HG03025 (cell line): ENCODE data around the gene PLCB4.

Source experiments
- ATAC-seq: cut with Tn5 transposase; IDR thresholded peaks from one replicate; pipeline ENCODE4 v1.9.1; 2021; ENCODE audit warnings: mild to moderate bottlenecking, moderate library complexity; ENCODE audit not compliant: unreplicated experiment, low FRiP score

PLCB4 gene

DNA sequence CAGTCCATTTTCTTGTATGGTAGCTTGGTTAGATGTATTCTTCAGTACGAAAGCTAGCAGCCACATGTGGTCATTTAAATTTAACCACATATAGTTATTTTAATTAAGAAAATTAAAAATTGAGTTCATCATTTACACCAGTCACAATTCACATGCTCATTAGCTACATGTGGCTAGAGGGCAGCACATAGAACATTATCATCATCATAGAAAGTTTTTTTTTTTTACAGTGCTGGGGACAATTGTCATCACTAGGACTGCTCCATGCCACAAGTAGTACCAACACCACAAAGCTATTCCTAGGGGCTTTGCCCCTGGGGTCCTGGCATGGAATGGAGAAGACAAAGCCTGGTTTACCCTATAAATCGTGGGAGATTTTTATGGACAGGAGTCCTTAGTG lies 30.5 kb downstream of the PLCB4 start:
- no peak for ATAC-seq

DNA sequence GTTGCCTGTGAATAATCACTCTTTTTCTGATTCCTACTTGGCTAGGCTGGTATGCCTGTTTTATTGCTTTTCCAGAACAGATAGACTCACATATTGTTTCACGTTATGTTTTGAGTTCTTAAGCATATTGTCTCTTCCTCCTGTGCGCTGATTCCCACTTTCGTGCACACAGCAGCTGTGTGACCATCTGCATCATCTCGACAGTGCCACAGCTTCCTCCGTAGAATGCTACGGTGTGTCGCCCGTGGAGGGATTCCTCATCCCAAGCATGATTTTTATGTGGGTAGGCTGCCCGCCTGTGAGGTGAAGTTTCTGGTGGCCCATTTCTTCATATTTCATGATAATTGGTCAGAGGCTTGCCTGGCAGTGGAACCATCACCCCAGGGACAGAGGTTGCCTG lies 31.8 kb downstream of the PLCB4 start:
- ATAC-seq, result no peak

DNA sequence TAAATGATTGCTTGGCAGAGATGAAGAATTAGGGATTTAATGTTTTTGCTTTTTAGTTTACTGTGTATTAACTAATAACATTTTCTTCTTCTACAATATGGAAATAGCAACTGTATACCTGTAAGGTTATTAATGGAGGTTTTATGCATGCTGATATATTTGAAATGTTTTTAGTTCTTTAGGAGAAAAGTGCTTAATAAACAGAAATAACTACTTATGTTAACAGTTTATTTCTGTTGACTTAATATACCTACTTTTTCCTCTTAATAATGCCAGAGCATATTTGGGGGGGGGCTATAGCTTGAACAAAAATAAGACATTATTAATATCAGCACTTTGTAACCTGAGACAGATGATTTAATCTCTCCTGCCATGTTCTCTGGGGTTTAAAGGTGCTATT lies 33.6 kb downstream of the PLCB4 start:
- ATAC-seq, result no peak

DNA sequence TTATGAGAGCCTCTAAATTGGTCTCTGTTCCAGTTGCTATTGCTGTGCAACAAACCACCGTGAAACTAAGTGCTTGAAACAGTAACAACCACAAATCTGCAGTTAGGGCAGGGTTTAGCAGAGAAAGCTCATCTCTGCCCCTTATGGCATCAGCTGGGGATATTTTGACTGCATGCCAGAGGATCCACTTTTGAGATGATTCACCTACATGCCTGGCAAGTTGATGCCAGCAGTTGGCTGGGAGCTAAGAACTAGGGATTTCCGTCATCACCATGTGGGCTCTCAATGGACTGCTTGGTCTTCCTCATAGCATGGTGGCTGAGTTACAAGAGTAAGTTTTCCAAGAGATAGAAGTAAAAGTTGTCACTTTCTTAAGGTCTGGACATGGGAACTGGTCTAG lies 35.1 kb downstream of the PLCB4 start:
- no peak for ATAC-seq

DNA sequence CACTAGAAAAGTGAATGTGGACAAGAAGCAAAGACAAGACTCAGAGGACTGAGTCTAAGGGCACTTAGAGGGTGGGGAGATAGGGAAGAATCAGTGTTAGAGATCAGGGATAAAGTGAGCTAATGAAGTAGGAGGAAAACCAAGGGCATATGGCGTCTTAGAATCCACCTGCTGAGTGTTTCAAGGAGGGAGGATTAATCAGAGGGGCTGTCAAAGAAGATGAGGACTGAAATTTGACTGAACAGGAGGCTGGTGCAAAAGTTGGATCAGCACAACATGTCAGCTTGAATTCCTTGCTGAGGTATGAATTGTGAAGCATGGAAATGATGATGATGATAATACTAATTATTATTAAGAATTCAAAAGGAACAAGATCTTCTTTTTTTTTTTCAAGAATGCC lies 39.4 kb downstream of the PLCB4 start:
- no peak for ATAC-seq

DNA sequence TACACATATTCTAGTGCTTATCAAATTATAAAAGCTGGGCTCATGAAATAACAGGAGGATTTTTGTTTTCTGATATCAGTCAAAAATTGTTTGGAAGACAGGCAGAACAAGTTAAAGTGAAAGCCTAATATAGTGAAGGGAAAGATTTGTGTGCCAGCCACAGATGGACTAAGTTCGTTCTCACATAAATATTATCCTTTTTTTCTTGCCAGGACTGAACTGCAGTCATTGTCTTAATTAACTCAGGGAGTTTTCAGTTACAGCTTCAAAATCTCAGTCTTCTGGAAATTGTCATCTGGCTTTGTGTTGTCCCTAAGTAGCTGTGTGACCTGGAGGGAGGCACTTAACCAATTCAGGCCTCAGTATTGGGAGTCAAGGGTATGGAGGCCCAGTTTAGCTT lies 40.7 kb downstream of the PLCB4 start:
- ATAC-seq, result no peak

DNA sequence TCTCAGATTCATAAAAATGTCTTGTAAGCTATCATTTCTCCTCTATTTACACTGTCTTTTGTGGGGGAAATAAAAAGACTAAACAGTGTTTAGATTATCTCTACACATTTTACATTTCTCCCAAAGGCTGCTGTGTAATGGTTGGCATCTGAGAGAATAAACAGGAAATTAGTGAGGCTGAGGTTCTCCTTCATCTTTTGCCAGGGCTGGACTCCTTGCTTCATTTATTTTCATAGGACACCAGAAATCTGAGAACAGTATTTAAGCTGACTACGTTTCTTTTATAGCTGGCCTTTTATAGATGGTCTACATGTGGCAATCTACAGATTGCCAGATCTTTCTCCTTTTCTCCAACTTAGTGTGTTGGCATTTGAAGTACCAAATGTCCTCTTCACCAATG lies 41.5 kb downstream of the PLCB4 start:
- no peak for ATAC-seq

DNA sequence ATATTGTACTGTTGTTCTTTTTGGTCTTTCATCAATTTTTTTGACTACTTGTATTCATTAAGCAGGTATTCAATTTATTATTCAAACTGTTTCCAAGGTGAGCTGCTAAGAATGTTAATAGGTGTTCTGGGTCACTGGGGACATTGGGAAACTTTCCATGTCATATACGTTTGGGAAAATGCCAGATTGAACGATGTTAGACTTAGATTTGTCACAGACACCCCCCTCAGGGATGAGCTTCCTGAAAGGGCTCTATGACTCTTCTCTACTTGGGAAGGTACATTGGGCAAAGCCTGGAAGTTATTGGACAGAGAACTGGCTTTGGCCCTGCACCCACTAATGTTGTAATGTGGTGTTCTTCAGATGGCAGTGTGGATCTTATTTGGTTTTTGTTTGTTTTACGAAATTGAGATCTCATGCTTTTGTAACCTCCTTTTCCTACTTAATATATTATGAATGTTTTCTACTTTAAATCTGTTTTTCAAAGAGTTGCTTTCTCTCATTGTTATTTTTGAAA lies 42.1 kb downstream of the PLCB4 start:
- no peak for ATAC-seq

DNA sequence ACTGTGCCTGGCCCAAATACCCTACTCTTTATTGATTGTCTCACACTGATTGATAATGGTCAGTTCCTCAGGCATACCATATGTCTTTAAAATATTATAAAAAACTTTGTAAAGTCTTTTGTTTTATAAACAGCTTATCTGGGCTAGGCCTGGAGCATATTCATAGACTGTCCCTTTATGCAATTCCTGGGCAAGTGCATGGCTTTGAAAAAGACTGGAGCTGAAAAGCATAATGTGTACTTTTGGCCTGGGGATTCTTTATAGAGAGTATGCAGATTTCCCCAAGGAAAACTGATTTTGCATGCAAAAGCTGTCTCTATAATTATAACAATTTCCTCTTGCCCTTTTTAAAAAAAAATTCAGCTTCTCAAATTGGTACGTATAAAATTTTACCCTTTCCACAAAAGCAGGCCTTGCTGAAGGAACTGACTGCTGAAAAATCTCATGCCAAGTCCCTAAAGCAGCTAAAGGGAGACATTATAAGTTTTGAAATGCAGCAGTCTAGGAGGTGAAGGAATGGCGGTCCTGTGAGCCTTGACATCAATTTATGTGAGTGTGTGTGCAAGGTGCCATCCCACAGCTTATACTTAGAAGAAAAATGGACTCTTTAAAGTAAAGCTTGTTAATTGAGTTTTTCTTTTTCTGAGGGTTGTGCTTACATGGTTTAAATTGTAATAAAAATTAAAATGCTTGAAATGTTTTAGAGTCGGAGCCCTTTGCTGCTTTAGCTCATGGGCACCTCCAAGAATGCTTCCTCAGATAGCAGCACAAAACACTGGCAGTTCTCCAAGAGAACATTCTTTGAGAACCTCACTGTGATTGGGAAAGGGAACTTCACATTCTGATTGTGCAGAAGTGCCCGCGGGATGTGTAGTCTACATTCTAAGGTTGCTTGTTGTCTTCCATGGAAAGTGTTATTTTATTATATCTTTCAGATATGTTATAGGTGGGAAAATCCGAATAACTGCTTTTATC lies 43.9 kb downstream of the PLCB4 start:
- ATAC-seq, result no peak

DNA sequence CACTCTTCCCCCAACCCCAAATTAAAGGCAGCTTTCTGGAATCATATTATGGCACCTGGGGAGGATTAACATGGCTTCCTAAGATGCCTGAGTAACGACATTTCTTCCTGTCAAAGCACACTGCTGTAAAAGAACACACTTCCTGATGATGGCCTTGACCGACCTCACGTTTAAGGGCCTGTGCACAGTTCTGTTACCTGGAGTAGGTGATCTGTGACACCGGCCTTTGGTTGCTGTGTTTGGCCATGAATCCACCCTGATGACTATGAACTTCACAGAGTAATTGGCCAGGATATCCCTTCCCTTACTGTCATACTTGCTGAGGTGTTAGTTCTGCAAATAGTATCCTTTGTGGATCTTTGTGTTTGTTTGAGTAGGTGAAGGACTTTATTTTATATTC lies 45.8 kb downstream of the PLCB4 start:
- no peak for ATAC-seq

DNA sequence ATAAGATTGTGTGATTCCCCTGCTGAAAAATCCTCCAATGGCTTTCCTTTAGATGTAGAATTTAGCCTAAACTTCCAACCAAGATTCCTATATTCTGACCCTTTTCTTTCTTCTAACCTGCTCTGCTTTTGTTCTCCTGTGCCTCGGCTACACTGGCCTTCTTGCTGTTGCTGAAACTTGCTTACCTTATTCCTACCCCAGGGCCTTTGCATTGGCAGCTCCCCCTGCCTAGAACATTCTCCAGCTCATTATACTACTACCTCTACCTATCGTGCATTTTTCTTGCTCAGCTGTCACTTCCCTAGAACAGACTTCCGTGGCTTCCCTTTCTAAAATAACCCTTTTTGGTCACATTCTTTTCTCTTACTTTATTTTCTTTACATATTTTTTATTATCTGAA lies 48.7 kb downstream of the PLCB4 start:
- ATAC-seq, result no peak

DNA sequence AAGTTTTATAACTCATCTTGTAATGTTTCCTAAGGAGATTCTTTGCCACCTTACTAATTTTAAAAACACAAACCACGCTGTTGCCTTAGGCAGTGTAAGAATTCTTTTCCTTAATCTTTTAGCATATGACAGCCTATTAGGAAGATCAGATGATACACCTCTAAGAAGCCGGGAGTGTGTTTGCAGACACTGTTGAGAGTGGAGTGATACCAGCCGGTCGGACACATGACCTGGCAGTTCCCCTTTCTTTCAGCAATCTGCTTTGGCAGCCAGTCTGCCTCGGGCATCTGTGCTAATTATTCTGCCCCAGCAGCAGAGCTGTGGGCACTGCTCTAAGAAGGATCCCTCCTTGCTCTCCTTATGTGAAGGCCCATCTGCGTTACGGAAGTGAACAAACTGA lies 50.9 kb downstream of the PLCB4 start:
- ATAC-seq, result no peak

DNA sequence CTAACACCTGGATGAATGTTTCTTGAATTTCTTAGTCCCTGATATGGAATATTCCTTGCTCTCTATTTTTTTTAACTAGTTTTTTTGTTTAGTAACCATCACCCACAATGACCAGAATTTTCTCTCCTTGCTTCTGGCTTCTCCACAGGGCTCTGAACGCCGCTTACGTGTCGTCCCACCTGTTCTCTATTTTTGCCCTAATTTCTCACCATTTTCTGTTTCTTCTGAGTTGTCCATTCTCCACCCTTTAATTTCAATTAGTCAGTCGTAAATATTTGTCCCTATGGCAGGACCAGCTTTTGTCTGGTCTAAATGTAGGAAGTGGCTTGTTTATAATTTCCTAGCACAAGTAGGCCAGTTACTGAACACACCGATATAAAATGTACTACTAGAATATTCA lies 52.3 kb downstream of the PLCB4 start:
- ATAC-seq, result no peak

DNA sequence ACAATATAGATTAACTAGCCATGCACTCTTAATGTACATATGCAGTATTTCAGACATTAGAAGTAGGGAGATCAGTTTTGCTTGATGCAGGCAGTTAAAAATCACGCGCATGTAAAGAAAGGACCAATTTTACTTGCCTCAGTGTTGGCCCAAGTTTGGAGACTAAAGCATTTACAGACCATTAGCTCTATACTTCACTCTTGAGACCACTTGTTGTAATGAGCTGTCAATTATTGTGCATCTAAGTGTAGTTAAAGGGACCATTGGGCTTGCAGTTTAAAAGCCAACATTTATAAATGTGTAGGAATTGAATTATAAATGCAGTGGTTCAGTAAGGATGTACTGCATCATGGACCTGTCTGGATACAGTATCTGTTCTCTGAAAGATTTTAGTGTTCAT lies 53.7 kb downstream of the PLCB4 start:
- no peak for ATAC-seq

DNA sequence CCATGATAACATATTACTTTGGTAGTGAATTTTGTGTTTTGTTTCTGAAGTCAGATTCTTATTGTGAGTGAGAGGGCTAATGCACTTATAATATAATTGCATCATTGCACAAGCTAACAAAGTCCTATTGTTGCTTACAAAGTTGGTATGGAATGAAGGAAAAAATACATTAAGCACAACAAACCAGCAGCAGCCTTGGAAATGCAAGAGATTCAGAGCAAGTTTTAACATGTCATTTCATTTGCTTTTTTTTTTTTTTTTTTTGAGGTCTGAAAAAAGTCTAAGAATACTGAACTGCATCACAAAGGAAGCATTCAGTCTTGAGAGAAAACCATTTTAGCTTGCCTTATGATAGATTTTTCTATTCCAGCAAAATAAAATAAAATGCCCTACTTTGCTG lies 57.6 kb downstream of the PLCB4 start:
- ATAC-seq, result no peak

DNA sequence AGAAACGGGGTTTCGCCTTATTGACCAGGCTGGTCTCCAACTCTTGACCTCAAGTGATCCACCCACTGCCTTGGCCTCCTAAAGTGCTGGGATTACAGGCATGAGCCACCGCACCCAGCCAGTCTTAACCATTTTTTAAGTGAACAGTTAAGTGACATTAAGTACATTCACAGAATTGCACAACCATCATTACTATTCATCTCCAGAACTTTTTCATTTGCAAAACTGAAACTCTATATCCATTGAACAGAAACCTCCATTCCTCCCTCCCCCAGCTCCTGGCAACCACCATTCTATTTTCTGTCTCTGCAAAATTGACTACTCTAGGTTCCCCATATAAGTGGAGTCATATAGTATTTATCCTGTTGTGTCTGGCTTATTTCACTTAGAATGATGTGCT lies 59.7 kb downstream of the PLCB4 start:
- no peak for ATAC-seq

DNA sequence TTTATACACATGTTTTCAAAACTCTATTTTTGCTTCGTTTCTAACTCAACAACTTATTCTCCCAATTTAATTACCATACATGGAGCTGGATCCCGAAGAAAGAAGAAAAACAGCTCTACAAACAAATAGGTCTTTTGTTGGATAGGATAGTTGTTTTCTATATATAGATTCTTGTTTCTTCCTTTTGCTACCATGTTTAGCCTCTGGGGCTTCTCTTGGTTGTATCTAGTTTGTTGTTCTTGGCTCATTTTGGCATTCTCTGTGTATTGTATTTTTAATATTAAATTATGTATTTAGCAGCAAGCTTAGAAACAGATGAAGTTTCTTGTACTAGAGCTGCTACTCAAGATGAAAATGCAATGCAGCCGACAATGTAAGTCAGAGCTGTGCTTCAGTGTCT lies 60.9 kb downstream of the PLCB4 start:
- ATAC-seq, result no peak

DNA sequence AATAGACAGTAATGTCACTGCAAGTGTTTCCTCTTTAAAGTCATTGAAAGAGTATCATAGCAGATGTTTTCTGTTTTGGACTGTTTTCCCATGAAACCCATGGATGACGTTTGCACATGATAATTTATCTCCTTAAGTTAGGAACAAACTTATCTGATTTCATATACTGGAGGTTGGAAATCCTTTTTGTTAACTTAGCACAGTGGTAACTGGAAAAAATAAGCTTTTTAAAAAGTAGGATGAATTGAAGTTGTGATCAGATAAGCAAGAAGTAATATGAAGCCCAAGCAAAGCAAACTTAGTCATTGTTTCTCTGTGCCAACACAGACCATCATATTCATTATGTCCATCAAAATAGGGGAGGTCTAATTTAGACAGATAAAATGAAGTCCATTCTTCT lies 61.6 kb downstream of the PLCB4 start:
- ATAC-seq, result no peak

DNA sequence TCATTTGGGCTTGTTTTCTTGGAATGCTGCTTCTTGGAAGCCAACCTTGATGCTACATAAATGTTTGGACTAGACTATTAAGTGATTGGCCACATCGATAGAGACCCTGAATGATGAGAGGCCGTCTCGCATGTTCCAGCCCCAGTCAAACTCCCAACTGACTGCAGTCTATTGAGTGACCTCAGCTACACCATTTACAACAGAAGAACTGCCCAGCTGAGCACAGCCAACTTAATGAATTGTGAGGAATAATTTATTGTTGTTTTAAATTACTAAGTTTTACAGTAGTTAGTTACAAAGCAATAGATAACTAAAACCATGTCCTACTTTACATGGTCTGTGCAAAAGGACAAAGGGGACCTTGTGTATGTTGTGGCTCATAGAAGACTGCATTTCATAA lies 63.0 kb downstream of the PLCB4 start:
- no peak for ATAC-seq

DNA sequence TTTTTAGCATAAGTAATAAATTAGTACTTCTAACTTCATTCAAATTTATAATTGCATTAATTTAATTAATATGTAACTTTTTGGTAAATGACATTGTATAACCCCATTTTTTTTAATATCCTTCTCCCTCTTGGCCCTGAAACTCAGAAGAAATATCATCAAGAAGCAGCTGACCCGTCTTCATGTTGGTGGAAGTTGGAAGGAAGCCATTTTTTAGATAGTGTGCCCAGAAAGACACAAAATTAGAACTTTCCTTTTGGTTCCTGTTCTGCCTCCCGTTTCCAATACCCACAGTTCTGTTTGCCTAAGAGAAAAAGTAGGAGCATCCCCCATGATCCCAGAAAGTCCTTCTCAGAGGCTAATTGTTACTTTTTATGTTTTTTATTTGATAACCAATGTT lies 65.5 kb downstream of the PLCB4 start:
- ATAC-seq, result no peak

DNA sequence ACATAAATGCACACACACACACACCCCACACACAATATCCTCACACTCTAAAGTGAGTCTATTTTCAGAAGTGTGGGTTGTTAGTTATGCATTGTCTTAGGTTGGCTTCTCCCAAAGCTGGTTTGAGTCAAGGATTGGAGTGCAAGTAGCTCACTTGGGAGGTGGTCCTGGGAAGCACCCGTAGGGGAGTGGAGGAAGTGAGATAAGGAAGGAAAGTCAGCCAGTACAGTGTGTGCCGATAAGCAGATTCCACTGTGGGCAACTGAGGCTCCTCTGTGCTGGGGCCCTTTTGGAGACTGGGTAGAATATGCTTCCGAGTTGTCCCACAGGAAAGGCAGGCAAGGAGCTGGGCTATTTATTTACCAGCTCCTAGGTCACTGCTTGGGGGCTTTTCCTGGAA lies 67.2 kb downstream of the PLCB4 start:
- no peak for ATAC-seq

DNA sequence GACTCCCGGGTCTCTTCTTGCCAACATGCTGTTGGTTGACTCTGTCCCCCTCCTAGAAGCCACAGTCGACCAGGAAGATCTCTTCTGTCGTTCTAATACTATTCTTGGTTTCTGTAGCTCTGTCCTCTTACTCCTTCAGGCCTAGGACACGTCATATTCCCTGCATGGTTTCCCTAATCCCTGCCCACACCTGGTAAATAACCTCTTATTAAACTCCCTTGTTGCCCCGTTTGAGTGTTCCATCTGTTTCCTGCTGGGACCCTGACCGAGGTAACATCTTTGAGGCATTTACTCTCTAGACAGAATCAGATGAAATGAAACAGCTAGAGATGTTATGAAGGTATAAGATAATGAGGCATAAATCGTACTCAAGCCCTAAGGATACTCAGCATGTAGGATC lies 68.1 kb downstream of the PLCB4 start:
- no peak for ATAC-seq
